ENCODE data around the gene P2RY12.

GRCh38 chr3:151356794-151357462 is 27.6 kb downstream of the P2RY12 start:
- TF ChIP-seq POLR2A (IDR thresholded peaks at IDR 0.05; ENCODE audit: low read depth, low read length) (no peak), CTCF (conservative IDR thresholded peaks at IDR 0.05; ENCODE audit: low read depth, low read length) (no peak), NFE2L2 (IDR thresholded peaks at IDR 0.05; ENCODE audit: low read depth, low read length) (no peak), USF2 (IDR thresholded peaks at IDR 0.05; ENCODE audit: low read depth, low read length) (no peak), CEBPB (IDR thresholded peaks at IDR 0.05; ENCODE audit: low read depth, low read length) (no peak), MAFK (IDR thresholded peaks at IDR 0.05; ENCODE audit: low read depth, low read length) (no peak), RAD21 (IDR thresholded peaks at IDR 0.05; ENCODE audit: low read length) (no peak), RCOR1 (IDR thresholded peaks at IDR 0.05; ENCODE audit: insufficient replicate concordance, low read length) (no peak)
- TF ChIP-seq, protein P1, sequence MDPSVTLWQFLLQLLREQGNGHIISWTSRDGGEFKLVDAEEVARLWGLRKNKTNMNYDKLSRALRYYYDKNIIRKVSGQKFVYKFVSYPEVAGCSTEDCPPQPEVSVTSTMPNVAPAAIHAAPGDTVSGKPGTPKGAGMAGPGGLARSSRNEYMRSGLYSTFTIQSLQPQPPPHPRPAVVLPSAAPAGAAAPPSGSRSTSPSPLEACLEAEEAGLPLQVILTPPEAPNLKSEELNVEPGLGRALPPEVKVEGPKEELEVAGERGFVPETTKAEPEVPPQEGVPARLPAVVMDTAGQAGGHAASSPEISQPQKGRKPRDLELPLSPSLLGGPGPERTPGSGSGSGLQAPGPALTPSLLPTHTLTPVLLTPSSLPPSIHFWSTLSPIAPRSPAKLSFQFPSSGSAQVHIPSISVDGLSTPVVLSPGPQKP (IDR thresholded peaks at IDR 0.05; ENCODE audit: borderline replicate concordance, low read depth, low read length), result no peak
